Fibroblast of villous mesenchyme (primary cell): ENCODE measurements around the gene HACL1. TPM values are rescaled to one million over a fixed set of nuclear protein-coding genes. Genes with fewer than 3 reads are reported as not detected.
"Not testable (repeated sequence)": the region's sequence is repeated elsewhere in the genome, so short reads cannot be mapped to it uniquely, and the experiment has no call there.

Experiments used
- DNase-seq: peaks from one replicate; pipeline ENCODE4 v3.0.0-alpha.2; 2010; ENCODE audit warnings: low read depth
- H3K4me3 ChIP-seq: 2 replicates; pipeline ENCODE4 v1.5.1; 2011; ENCODE audit warnings: low read depth, mild to moderate bottlenecking, low read length
- total RNA-seq: library from RNA; depleted of rRNA; stranded (reverse); fragments of >200 nt; gene quantifications from 2 replicates; pipeline ENCODE4 v1.2.3, GENCODE V29; 2012
- TF ChIP-seq, protein P1 (sequence below): IDR thresholded peaks from 2 replicates; pipeline ENCODE4 v1.5.1; 2012; ENCODE audit warnings: low read depth, mild to moderate bottlenecking, low read length; ENCODE audit not compliant: insufficient read depth

HACL1 gene
- total RNA-seq, 1 donor, result 33.7 TPM

DNA sequence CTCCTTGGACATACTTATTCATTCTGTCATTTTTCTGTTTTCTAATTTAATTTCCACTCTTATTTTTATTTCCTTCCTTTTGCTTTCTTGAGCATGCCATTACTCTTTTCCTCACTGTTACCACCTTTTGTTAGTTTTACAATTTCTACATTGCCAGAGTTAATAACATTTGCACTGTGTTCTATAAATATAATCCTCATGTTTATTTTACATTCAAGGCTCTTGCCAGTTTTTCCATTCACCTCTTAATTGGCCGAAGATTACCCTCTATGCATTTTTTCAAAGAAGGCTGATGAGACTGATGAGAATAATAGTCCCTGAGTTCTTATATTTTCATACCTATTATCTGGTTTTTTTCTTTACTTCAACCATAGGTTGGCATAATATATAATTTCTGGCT, 10.6 kb upstream of the HACL1 start:
- TF ChIP-seq, protein P1, sequence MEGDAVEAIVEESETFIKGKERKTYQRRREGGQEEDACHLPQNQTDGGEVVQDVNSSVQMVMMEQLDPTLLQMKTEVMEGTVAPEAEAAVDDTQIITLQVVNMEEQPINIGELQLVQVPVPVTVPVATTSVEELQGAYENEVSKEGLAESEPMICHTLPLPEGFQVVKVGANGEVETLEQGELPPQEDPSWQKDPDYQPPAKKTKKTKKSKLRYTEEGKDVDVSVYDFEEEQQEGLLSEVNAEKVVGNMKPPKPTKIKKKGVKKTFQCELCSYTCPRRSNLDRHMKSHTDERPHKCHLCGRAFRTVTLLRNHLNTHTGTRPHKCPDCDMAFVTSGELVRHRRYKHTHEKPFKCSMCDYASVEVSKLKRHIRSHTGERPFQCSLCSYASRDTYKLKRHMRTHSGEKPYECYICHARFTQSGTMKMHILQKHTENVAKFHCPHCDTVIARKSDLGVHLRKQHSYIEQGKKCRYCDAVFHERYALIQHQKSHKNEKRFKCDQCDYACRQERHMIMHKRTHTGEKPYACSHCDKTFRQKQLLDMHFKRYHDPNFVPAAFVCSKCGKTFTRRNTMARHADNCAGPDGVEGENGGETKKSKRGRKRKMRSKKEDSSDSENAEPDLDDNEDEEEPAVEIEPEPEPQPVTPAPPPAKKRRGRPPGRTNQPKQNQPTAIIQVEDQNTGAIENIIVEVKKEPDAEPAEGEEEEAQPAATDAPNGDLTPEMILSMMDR, result no peak
- DNase-seq, result no peak
- no peak overlapping the region for H3K4me3 ChIP-seq

DNA sequence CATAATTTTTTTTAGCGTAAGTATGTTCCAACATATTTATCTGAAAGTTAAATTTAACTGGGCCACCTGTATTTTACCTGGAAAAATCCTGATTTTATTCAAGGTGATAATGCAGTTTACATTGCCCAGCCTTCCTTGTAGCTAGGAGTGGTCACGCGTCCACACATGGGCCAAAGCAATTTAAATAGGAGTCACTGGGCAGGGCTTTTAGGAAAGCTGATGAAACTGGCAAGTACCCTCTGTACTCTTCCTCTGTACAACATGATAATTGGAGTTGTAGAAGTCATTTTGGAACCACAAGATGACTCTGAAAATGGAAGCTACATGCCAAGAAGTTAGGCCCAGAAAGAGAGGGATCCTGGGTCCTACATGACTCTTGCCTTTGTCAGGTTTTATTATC, 9.6 kb upstream of the HACL1 start:
- TF ChIP-seq, protein P1, result no peak

DNA sequence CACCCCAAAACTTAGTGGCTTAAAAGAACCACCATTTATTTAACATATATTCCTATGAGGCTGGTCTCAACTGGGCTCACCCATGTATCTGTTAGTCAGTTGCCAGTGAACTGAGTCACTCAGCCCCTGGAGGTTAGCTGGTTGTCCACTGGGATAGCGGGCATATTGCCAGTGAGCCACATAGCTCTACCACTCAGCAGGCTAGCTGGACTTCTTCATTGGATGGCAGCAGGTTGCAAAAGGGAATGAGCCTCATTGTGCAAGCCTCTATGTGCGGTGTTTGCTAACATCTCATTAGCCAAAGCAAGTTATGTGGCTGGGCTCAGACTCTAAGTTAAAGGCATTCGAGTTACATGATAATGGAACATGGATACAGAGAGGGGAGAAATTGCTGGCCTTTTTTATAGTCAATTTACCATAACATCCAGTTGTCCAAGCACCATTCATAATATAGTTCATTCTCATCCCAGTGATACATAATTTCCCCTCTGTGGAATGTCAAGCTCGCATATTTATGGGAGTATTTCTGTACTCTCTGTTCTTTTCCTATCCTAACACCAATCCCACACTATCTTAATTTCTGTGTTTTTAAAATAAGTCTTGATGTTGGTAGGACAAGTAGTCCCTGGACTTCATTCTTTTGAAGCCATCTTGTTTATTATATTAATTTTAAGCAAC, 8.9 kb upstream of the HACL1 start:
- TF ChIP-seq, protein P1, result no peak
- peak; percentile 65 for DNase-seq
- no peak overlapping the region for H3K4me3 ChIP-seq

More for the DNA sequence above, 9.6 kb upstream of the HACL1 start:
- DNase-seq, result no peak
- H3K4me3 ChIP-seq, result no peak overlapping the region

DNA sequence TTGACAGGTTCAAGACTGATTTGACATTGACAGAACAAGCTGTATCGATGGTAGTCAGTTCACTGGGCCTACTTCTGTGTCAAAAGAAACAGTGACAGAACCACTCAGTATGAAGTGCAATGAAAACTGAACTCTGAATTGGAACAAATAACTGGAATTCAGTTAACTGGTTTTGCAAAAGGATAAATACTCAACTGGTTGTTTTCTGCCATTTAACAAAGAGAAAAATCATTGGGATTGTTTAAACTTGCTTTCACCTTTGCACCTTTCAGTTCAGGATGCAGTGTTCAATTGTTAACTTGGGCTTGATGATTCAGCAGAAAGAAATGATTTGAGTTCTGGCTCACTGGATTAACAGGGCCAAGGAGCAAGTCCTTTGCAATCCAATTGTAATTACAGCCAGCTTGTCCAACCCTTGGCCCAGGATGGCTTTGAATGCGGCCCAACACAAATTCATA, 5.1 kb upstream of the HACL1 start:
- H3K4me3 ChIP-seq, result no peak overlapping the region
- TF ChIP-seq, protein P1, result no peak
- no peak for DNase-seq

DNA sequence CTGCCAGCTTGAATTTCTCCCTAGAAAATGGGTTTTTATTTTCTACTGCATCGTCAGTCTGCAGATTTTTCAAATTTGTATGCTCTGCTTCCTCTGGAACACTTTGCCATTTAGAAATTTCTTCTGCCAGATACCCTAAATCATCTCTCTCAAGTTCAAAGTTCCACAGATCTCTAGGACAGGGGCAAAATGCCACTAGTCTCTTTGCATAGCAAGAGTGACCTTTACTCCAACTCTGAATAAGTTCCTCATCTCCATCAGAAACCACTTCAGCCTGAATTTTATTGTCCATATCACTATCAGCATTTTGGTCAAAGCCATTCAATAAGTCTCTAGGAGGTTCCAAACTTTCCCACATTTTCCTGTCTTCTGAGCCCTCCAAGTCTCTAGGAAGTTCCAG, 3.2 kb upstream of the HACL1 start:
- not testable (repeated sequence) for DNase-seq, H3K4me3 ChIP-seq

DNA sequence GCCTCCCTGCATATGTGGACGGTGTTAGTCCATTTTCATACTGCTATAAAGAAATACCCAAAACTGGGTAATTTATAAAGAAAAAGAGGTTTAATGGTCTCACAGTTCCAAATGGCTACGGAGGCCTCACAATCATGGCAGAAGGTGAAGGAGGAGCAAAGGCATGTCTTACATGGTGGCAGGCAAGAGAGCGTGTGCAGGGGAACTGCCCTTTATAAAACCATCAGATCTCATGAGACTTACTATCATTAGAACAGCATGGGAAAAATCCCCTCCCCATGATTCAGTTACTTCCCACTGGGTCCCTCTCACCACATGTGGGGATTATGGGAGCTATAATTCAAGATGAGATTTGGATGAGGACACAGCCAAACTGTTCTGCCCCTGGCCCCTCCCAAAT, 1.4 kb upstream of the HACL1 start:
- DNase-seq, H3K4me3 ChIP-seq: not testable (repeated sequence)

DNA sequence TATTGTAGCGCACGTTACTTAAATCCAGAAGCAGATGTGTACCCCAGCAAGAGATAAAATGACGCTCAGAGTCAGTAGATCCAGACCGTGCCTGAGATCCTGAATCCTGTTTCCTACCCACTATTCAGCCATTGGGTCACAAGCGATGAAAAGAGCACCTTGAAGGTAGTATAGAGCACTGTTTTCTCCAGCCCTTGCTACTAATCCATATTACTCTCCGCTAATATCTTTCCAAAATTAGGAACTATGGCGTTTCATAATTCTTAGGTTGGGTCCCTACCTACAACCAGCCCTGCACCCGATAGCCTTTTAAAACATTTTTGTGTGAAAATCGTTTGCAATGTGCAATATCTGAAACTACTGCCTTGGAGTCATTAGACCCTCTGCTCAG, 772 bp upstream of the HACL1 start:
- H3K4me3 ChIP-seq, result peak overlapping the region; percentile 100
- TF ChIP-seq, protein P1, result no peak
- no peak for DNase-seq

DNA sequence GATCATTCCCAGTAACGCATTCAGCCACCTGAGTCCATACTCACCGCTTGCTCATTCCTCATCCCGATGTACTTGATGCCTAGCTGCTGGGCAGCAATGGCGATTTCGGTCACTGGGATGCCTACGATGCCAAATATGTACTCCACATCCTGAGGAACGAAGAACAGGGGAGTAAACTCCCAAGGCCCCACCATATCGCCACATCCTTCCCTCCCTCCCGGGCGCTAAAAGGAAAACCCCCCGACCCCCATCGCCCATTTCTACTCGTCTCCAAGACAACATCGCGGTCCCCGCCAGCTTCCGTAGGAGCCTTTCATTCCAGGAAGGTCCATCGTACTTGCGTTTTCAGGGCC, 347 bp downstream of the HACL1 start:
- TF ChIP-seq, protein P1, result no peak
- no peak for DNase-seq
- peak overlapping the region; percentile 100 for H3K4me3 ChIP-seq
